Astrocyte (in vitro differentiated cells and primary cell): Measurements from ENCODE around the gene ABHD16A. TPM values are rescaled to one million over a fixed set of nuclear protein-coding genes. Genes with fewer than 3 reads are reported as not detected.
A peak's percentile ranks its signal among the peaks of the same experiment; 100 is the strongest.

ENCODE experiments used
- DNase-seq: peaks from one replicate; pipeline ENCODE4 v3.0.0-alpha.2; 2010; ENCODE audit warnings: low read depth
- FAIRE-seq: peaks from 2 replicates; lab custom pipeline; 2011; peaks lifted over from hg19 to GRCh38; lab: Jason Lieb, UNC
- H2AFZ ChIP-seq: 2 replicates; pipeline ENCODE4 v1.6.0; 2012; ENCODE audit warnings: low read depth, low read length, inconsistent platforms
- H3K27ac ChIP-seq: 2 replicates; pipeline ENCODE4 v1.5.1; 2011; ENCODE audit warnings: low read depth, low read length, inconsistent platforms
- H3K27me3 ChIP-seq: 2 replicates; pipeline ENCODE4 v1.6.0; 2011; ENCODE audit warnings: low read length, inconsistent platforms; ENCODE audit not compliant: insufficient read depth
- H3K36me3 ChIP-seq: 2 replicates; pipeline ENCODE4 v1.5.1; 2011; ENCODE audit warnings: low read length, inconsistent platforms; ENCODE audit not compliant: insufficient read depth
- H3K4me1 ChIP-seq: 2 replicates; pipeline ENCODE4 v1.5.1; 2011; ENCODE audit warnings: low read length, inconsistent platforms; ENCODE audit not compliant: insufficient read depth
- H3K4me2 ChIP-seq: 2 replicates; pipeline ENCODE4 v1.6.0; 2012; ENCODE audit warnings: low read length, inconsistent platforms
- H3K4me3 ChIP-seq: 2 replicates; pipeline ENCODE4 v1.5.1; 2011; ENCODE audit warnings: low read depth, mild to moderate bottlenecking, low read length, inconsistent platforms; ENCODE audit not compliant: insufficient read depth
- H3K79me2 ChIP-seq: 2 replicates; pipeline ENCODE4 v1.6.0; 2012; ENCODE audit warnings: mild to moderate bottlenecking, low read length, inconsistent platforms; ENCODE audit not compliant: insufficient read depth
- H3K9ac ChIP-seq: 2 replicates; pipeline ENCODE4 v1.6.0; 2012; ENCODE audit warnings: mild to moderate bottlenecking, low read length, inconsistent platforms
- H3K9me3 ChIP-seq: 2 replicates; pipeline ENCODE4 v1.5.1; 2012; ENCODE audit warnings: low read depth, mild to moderate bottlenecking, low read length, inconsistent platforms; ENCODE audit not compliant: insufficient read depth
- H4K20me1 ChIP-seq: 2 replicates; pipeline ENCODE4 v1.6.0; 2012; ENCODE audit warnings: low read length, inconsistent platforms; ENCODE audit not compliant: insufficient read depth
- H3K27ac Mint-ChIP-seq: one replicate; pipeline ENCODE4 v1.8.0; 2021; ENCODE audit warnings: mild to moderate bottlenecking, mixed read lengths; ENCODE audit not compliant: unreplicated experiment
- H3K27me3 Mint-ChIP-seq: one replicate; pipeline ENCODE4 v1.8.0; 2021; ENCODE audit warnings: low read depth, mixed read lengths; ENCODE audit not compliant: unreplicated experiment
- H3K36me3 Mint-ChIP-seq: one replicate; pipeline ENCODE4 v1.8.0; 2021; ENCODE audit warnings: low read depth, mixed read lengths; ENCODE audit not compliant: unreplicated experiment
- H3K4me1 Mint-ChIP-seq: one replicate; pipeline ENCODE4 v1.8.0; 2021; ENCODE audit warnings: low read depth, mixed read lengths; ENCODE audit not compliant: unreplicated experiment
- H3K4me3 Mint-ChIP-seq: one replicate; pipeline ENCODE4 v1.8.0; 2021; ENCODE audit warnings: mild to moderate bottlenecking, moderate library complexity, mixed read lengths; ENCODE audit not compliant: unreplicated experiment
- H3K9me3 Mint-ChIP-seq: one replicate; pipeline ENCODE4 v1.8.0; 2021; ENCODE audit warnings: mild to moderate bottlenecking, mixed read lengths; ENCODE audit not compliant: unreplicated experiment
- EZH2 ChIP-seq: IDR thresholded peaks from 2 replicates; pipeline ENCODE4 v1.6.1; 2012; ENCODE audit warnings: mild to moderate bottlenecking, low read length, inconsistent platforms; ENCODE audit not compliant: insufficient read depth
- total RNA-seq: library from RNA; stranded (reverse); gene quantifications from 2 replicates; pipeline ENCODE4 v1.2.1, GENCODE V29; 2021
- TF ChIP-seq, protein P1 (sequence below): IDR thresholded peaks from 2 replicates; pipeline ENCODE4 v1.5.1; 2011; ENCODE audit warnings: low read depth, mild to moderate bottlenecking, inconsistent platforms, low read length, moderate library complexity; ENCODE audit not compliant: insufficient read depth

Gene ABHD16A
- total RNA-seq, 1 donor from 2014 or later: 38.3 TPM

GRCh38 chr6:31736021-31736767, 33.1 kb upstream of the ABHD16A start, which contains the start of gene CLIC1:
TSS of gene CLIC1 (minus strand) at chr6:31736530. CDS start at chr6:31736300, 230 bp downstream.
- Mint-ChIP-seq H3K4me1 (peaks cover 42% of the 10 kb centered on the region), H3K27me3 (no peaks in the 10 kb centered on the region), H3K4me3 (peak within 1 kb of the TSS; percentile 99), H3K36me3 (peaks cover 16% of the 10 kb centered on the region), H3K9me3 (no peaks in the 10 kb centered on the region), H3K27ac (peak within 1 kb of the TSS; percentile 99)
- FAIRE-seq: no peak
- DNase-seq: peak; percentile 59
- H4K20me1 ChIP-seq: peaks cover 38% of the 10 kb centered on the region
- H3K27ac ChIP-seq: peak within 1 kb of the TSS; percentile 81
- peak within 1 kb of the TSS; percentile 49 for H2AFZ ChIP-seq
- no peaks in the 10 kb centered on the region for H3K27me3 ChIP-seq
- peaks cover 42% of the 10 kb centered on the region for H3K4me1 ChIP-seq
- H3K9me3 ChIP-seq: no peaks in the 10 kb centered on the region
- peak within 1 kb of the TSS; percentile 90 for H3K9ac ChIP-seq
- TF ChIP-seq, protein P1, sequence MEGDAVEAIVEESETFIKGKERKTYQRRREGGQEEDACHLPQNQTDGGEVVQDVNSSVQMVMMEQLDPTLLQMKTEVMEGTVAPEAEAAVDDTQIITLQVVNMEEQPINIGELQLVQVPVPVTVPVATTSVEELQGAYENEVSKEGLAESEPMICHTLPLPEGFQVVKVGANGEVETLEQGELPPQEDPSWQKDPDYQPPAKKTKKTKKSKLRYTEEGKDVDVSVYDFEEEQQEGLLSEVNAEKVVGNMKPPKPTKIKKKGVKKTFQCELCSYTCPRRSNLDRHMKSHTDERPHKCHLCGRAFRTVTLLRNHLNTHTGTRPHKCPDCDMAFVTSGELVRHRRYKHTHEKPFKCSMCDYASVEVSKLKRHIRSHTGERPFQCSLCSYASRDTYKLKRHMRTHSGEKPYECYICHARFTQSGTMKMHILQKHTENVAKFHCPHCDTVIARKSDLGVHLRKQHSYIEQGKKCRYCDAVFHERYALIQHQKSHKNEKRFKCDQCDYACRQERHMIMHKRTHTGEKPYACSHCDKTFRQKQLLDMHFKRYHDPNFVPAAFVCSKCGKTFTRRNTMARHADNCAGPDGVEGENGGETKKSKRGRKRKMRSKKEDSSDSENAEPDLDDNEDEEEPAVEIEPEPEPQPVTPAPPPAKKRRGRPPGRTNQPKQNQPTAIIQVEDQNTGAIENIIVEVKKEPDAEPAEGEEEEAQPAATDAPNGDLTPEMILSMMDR: no peak
- no peak for TF ChIP-seq EZH2
- peak within 1 kb of the TSS; percentile 93 for H3K4me2 ChIP-seq
- H3K36me3 ChIP-seq: peaks cover 27% of the 10 kb centered on the region
- H3K4me3 ChIP-seq: peak within 1 kb of the TSS; percentile 88
- peaks cover 51% of the 10 kb centered on the region for H3K79me2 ChIP-seq

- peak; percentile 55 for DNase-seq
- TF ChIP-seq EZH2: no peak
- TF ChIP-seq, protein P1: no peak
- H3K27ac Mint-ChIP-seq: peak overlapping the region; percentile 99
- peaks cover 44% of the 10 kb centered on the region for H4K20me1 ChIP-seq
- no peaks in the 10 kb centered on the region for H3K27me3 Mint-ChIP-seq
- peak overlapping the region; percentile 88 for H3K4me3 ChIP-seq
- peaks cover 49% of the 10 kb centered on the region for H3K4me1 ChIP-seq
- FAIRE-seq: no peak
- peak overlapping the region; percentile 90 for H3K9ac ChIP-seq
- H3K79me2 ChIP-seq: peaks cover 46% of the 10 kb centered on the region
- H3K36me3 ChIP-seq: peaks cover 32% of the 10 kb centered on the region
- H3K36me3 Mint-ChIP-seq: peaks cover 16% of the 10 kb centered on the region
- H3K9me3 Mint-ChIP-seq: no peaks in the 10 kb centered on the region
- H3K4me2 ChIP-seq: peak overlapping the region; percentile 93
- H3K27me3 ChIP-seq: no peaks in the 10 kb centered on the region
- H3K9me3 ChIP-seq: no peaks in the 10 kb centered on the region
- no peak overlapping the region for H2AFZ ChIP-seq
- peak overlapping the region; percentile 99 for H3K4me3 Mint-ChIP-seq
- peaks cover 51% of the 10 kb centered on the region for H3K4me1 Mint-ChIP-seq
- H3K27ac ChIP-seq: peak overlapping the region; percentile 81
These were observed 31.8 kb upstream of the ABHD16A start for GRCh38 chr6:31734821-31735406.
